HepG2 (cell line): ENCODE data around the gene UGCG. TPM values are rescaled to one million over a fixed set of nuclear protein-coding genes. Genes with fewer than 3 reads are reported as not detected.

ENCODE experiments used
- ATAC-seq: fragments of 200-7000 bp; cut with Tn5 transposase; 3 replicates; pipeline ENCODE4 v1.9.1; 2020; ENCODE audit warnings: mild to moderate bottlenecking, moderate library complexity
- BruUV-seq: library from RNA; stranded (reverse); fragments of 400-500 nt; replicated peaks from 2 replicates; lab custom pipeline; 2021; lab: Mats Ljungman, UMichigan
- CTCF ChIA-PET: fragments of 300-600 bp; formaldehyde crosslinking; extraction: SDS; loops from one replicate; lab custom pipeline; 2021; ENCODE audit warnings: low total read pairs, inconsistent platforms, low intra/inter-chr PET ratio; lab: Yijun Ruan, JAX
- POLR2A ChIA-PET: fragments of 350-600 bp; sonication (Branson Sonifier 250); formaldehyde crosslinking; loops from one replicate; lab custom pipeline; 2020; ENCODE audit warnings: antibody characterized with exemption, inconsistent platforms; lab: Yijun Ruan, JAX
- DNase-seq: peaks from one replicate; pipeline ENCODE4 v3.0.0-alpha.2; 2015; ENCODE audit warnings: low spot score
- FAIRE-seq: peaks from 3 replicates; lab custom pipeline; 2011; peaks lifted over from hg19 to GRCh38; lab: Jason Lieb, UNC
- H2AFZ ChIP-seq: one replicate; pipeline ENCODE4 v1.6.1; 2011; ENCODE audit warnings: low read length, inconsistent platforms
- H3K27ac ChIP-seq: fragments of 300-600 bp; 3 replicates; pipeline ENCODE4 v1.8.0; 2011; ENCODE audit warnings: mixed run types, mild to moderate bottlenecking, mixed read lengths, low read length, inconsistent platforms; ENCODE audit not compliant: insufficient read depth; ENCODE audit errors: extremely low read length
- H3K27me3 ChIP-seq, 2 experiments: fragments of 200-600 bp in 1 of 2; 2 replicates in 1 of 2; 3 replicates in 1 of 2; pipeline versions ENCODE4 v1.6.0 to v1.8.0; 2011; ENCODE audit warnings: low read length in 2 of 2, mild to moderate bottlenecking in 2 of 2, moderate library complexity in 2 of 2, inconsistent platforms in 1 of 2; ENCODE audit not compliant: insufficient read depth in 2 of 2, control insufficient read depth in 1 of 2
- H3K36me3 ChIP-seq, 2 experiments: fragments of 200-600 bp in 1 of 2; replicated peaks in 1 of 2; 2 replicates in 1 of 2; 3 replicates in 1 of 2; pipeline versions ENCODE4 v1.5.1 to v1.8.0; 2011; ENCODE audit warnings: low read length in 2 of 2, inconsistent platforms in 1 of 2; ENCODE audit not compliant: insufficient read depth in 2 of 2, control insufficient read depth in 1 of 2
- H3K4me1 ChIP-seq: 2 replicates; pipeline ENCODE4 v1.5.1; 2012; ENCODE audit warnings: low read length, inconsistent platforms; ENCODE audit not compliant: insufficient read depth
- H3K4me2 ChIP-seq: 2 replicates; pipeline ENCODE4 v1.6.0; 2011; ENCODE audit warnings: low read depth, low read length, inconsistent platforms
- H3K4me3 ChIP-seq, 3 experiments: fragments of 200-600 bp in 1 of 3; sonication (generic), shearing (Covaris generic) in 1 of 3; replicated peaks in 1 of 3; 2 replicates each; pipeline ENCODE4 v1.5.1; 2011 to 2016; ENCODE audit warnings: low read length in 3 of 3, inconsistent platforms in 2 of 3, low read depth in 2 of 3, mild to moderate bottlenecking in 2 of 3, control low read depth in 1 of 3, mixed read lengths in 1 of 3; ENCODE audit not compliant: insufficient read depth in 1 of 3
- H3K79me2 ChIP-seq: one replicate; pipeline ENCODE4 v1.6.1; 2011; ENCODE audit warnings: low read length, inconsistent platforms; ENCODE audit not compliant: insufficient read depth
- H3K9ac ChIP-seq: 2 replicates; pipeline ENCODE4 v1.6.0; 2011; ENCODE audit warnings: mild to moderate bottlenecking, low read depth, low read length, inconsistent platforms; ENCODE audit not compliant: insufficient read depth
- H3K9me3 ChIP-seq: 2 replicates; pipeline ENCODE4 v1.5.1; 2012; ENCODE audit warnings: mild to moderate bottlenecking, low read length
- H4K20me1 ChIP-seq: 2 replicates; pipeline ENCODE4 v1.6.0; 2011; ENCODE audit warnings: inconsistent platforms, mild to moderate bottlenecking, low read length, moderate library complexity; ENCODE audit not compliant: insufficient read depth
- BRF2 ChIP-seq: sonication (generic); formaldehyde crosslinking; IDR thresholded peaks from 2 replicates; pipeline ENCODE4 v1.8.1; 2022; ENCODE audit warnings: mild to moderate bottlenecking, missing genetic modification reagents
- DZIP1 ChIP-seq: sonication (generic); formaldehyde crosslinking; IDR thresholded peaks from 2 replicates; pipeline ENCODE4 v1.5.0; 2020; ENCODE audit warnings: mild to moderate bottlenecking, missing genetic modification reagents
- ETS1 ChIP-seq: sonication (generic); formaldehyde crosslinking; IDR thresholded peaks from 2 replicates; pipeline ENCODE4 v1.4.0; 2020; ENCODE audit warnings: missing genetic modification reagents
- KDM1A ChIP-seq: IDR thresholded peaks from 2 replicates; pipeline ENCODE4 v1.6.1; 2016; ENCODE audit warnings: missing compliant biosample characterization
- PAF1 ChIP-seq: IDR thresholded peaks from 2 replicates; pipeline ENCODE4 v1.6.1; 2016; ENCODE audit warnings: missing genetic modification reagents, missing compliant biosample characterization
- PAX8 ChIP-seq: sonication (generic); formaldehyde crosslinking; IDR thresholded peaks from 2 replicates; pipeline ENCODE4 v1.8.0; 2022; ENCODE audit warnings: mild to moderate bottlenecking, missing genetic modification reagents, borderline replicate concordance
- SRSF1 ChIP-seq: fragments of 200-400 bp; formaldehyde crosslinking; optimal IDR thresholded peaks from 2 replicates; pipeline ENCODE3; 2017; ENCODE audit warnings: mild to moderate bottlenecking, low read depth, low read length, moderate library complexity
- TIGD3 ChIP-seq: sonication (generic); formaldehyde crosslinking; IDR thresholded peaks from 2 replicates; pipeline ENCODE4 v1.5.1; 2020; ENCODE audit warnings: mild to moderate bottlenecking, missing genetic modification reagents, borderline replicate concordance
- ZBTB7A ChIP-seq: sonication (generic); formaldehyde crosslinking; IDR thresholded peaks from 2 replicates; pipeline ENCODE4 v1.8.0; 2022; ENCODE audit warnings: mild to moderate bottlenecking, missing genetic modification reagents
- ZEB1 ChIP-seq: IDR thresholded peaks from 2 replicates; pipeline ENCODE4 v1.6.1; 2012; ENCODE audit warnings: mild to moderate bottlenecking, low read depth, inconsistent platforms; ENCODE audit not compliant: insufficient replicate concordance
- ZMYM2 ChIP-seq: sonication (generic); formaldehyde crosslinking; IDR thresholded peaks from 2 replicates; pipeline ENCODE4 v1.8.0; 2022; ENCODE audit warnings: mild to moderate bottlenecking, missing genetic modification reagents
- ZNF3 ChIP-seq: IDR thresholded peaks from 2 replicates; pipeline ENCODE4 v1.7.0; 2017; ENCODE audit warnings: inconsistent platforms
- ZNF572 ChIP-seq: sonication (generic); formaldehyde crosslinking; IDR thresholded peaks from 2 replicates; pipeline ENCODE4 v1.5.1; 2020; ENCODE audit warnings: mild to moderate bottlenecking, missing genetic modification reagents
- ZNF674 ChIP-seq: sonication (generic); formaldehyde crosslinking; IDR thresholded peaks from 2 replicates; pipeline ENCODE4 v1.5.0; 2020; ENCODE audit warnings: low read depth, mild to moderate bottlenecking, missing genetic modification reagents
- ZNF747 ChIP-seq: sonication (generic); formaldehyde crosslinking; IDR thresholded peaks from 2 replicates; pipeline ENCODE4 v1.8.1; 2023; ENCODE audit warnings: missing genetic modification reagents, mild to moderate bottlenecking, borderline replicate concordance
- ZNF761 ChIP-seq: sonication (generic); formaldehyde crosslinking; conservative IDR thresholded peaks from 2 replicates; pipeline ENCODE4 v1.4.0; 2020; ENCODE audit warnings: mild to moderate bottlenecking, missing genetic modification reagents
- ZSCAN9 ChIP-seq: IDR thresholded peaks from 2 replicates; pipeline ENCODE4 v1.6.1; 2016; ENCODE audit warnings: borderline replicate concordance
- WGBS: methylation state at CpG from one replicate; pipeline ENCODE4 v1.1.6; 2017; ENCODE audit warnings: low lambda C conversion rate; 5-methylcytosine and 5-hydroxymethylcytosine counted together
- in situ Hi-C: cut with HindIII; loops from 2 replicates; pipeline ENCODE4 v1.10.0; 2017; ENCODE audit warnings: low pct_unique_long_range_greater_than_20kb; ENCODE audit not compliant: extremely low pct_ligation_motif_present
- intact Hi-C: fragments of 100-400 bp; cut with micrococcal nuclease; formaldehyde crosslinking; loops from one replicate; pipeline ENCODE4 v1.10.0; 2022; ENCODE audit not compliant: unreplicated experiment
- polyA plus RNA-seq, 8 experiments: library from polyadenylated mRNA; depleted of rRNA in 3 of 8; stranded (reverse) in 7 of 8; unstranded in 1 of 8; fragments of >200 nt; fragmentation: Illumina TruSeq in 4 of 8; extraction: Trizol in 4 of 8; gene quantifications; 2 replicates each; pipeline versions ENCODE4 v1.2.1 to v1.2.3, GENCODE V29; 2011 to 2016; ENCODE audit warnings: low read depth in 4 of 8, missing spikeins in 1 of 8, mixed read lengths in 1 of 8; ENCODE audit not compliant: insufficient read depth in 1 of 8
- total RNA-seq, 5 experiments: library from RNA; depleted of rRNA; stranded (reverse); fragments of >200 nt; fragmentation: Illumina TruSeq; extraction: Trizol; gene quantifications; 2 replicates each; pipeline ENCODE4 v1.2.3, GENCODE V29; 2016; ENCODE audit warnings: low read depth in 1 of 5

UGCG gene
- total and polyA plus RNA-seq, 2 of the 13 experiments (the other 11 are each of a cell fraction or from before 2014, with no cell fraction given): 10.5 to 13.9 TPM

GRCh38 chr9:111936391-111936790, 39.8 kb downstream of the UGCG start (continued):
- no peak for TF ChIP-seq DZIP1 (CRISPR knock-in tag)
- no peak for TF ChIP-seq ZBTB7A (CRISPR knock-in tag)
- TF ChIP-seq KDM1A: no peak

- Histone ChIP-seq H2AFZ (no peak overlapping the region), H3K79me2 (no peaks in the 10 kb centered on the region), H4K20me1 (no peaks in the 10 kb centered on the region), H3K36me3 (peaks cover 0 to 9% of the 10 kb centered on the region in 2 experiments; a peak in 2 of 5 replicates), H3K4me3 (no peak overlapping the region), H3K27me3 (no peaks in the 10 kb centered on the region), H3K27ac (no peak overlapping the region), H3K4me2 (no peak overlapping the region), H3K9me3 (no peaks in the 10 kb centered on the region), H3K4me1 (peaks cover 7% of the 10 kb centered on the region; the same call in 1 of the 2 replicates), H3K9ac (no peak overlapping the region)
- no TSS peak for BruUV-seq
- ATAC-seq: no peak
- no peak for FAIRE-seq
- DNase-seq: no peak
- WGBS: 98% methylated on average over 2 of the region's 2 CpGs
- intact Hi-C loops: no loop called here
- ChIA-PET CTCF (no interaction called here), POLR2A (no interaction called here)
- in situ Hi-C loops: no loop called here
- TF ChIP-seq ZNF747 (no peak), ZNF674 (CRISPR knock-in tag) (no peak), SRSF1 (no peak), TIGD3 (CRISPR knock-in tag) (no peak), ZEB1 (no peak), ZNF761 (CRISPR knock-in tag) (no peak), BRF2 (CRISPR knock-in tag) (no peak), ZNF3 (no peak), PAX8 (CRISPR knock-in tag) (no peak), ZSCAN9 (CRISPR knock-in tag) (no peak), ZMYM2 (CRISPR knock-in tag) (no peak), ETS1 (CRISPR knock-in tag) (no peak), ZNF572 (CRISPR knock-in tag) (no peak), PAF1 (CRISPR knock-in tag) (no peak)
Observed at GRCh38 chr9:111937301-111937700, 40.7 kb downstream of the UGCG start.
